Limb (tissue), 2 donors: ENCODE results near the gene CFAP100.
A peak's percentile ranks its signal among the peaks of the same experiment; 100 is the strongest.

Experiments used
- DNase-seq, 2 donors: peaks; one replicate each; pipeline ENCODE4 v3.0.0-alpha.2; 2016; ENCODE audit errors: extremely low spot score in 2 of 2

The CFAP100 gene

DNA sequence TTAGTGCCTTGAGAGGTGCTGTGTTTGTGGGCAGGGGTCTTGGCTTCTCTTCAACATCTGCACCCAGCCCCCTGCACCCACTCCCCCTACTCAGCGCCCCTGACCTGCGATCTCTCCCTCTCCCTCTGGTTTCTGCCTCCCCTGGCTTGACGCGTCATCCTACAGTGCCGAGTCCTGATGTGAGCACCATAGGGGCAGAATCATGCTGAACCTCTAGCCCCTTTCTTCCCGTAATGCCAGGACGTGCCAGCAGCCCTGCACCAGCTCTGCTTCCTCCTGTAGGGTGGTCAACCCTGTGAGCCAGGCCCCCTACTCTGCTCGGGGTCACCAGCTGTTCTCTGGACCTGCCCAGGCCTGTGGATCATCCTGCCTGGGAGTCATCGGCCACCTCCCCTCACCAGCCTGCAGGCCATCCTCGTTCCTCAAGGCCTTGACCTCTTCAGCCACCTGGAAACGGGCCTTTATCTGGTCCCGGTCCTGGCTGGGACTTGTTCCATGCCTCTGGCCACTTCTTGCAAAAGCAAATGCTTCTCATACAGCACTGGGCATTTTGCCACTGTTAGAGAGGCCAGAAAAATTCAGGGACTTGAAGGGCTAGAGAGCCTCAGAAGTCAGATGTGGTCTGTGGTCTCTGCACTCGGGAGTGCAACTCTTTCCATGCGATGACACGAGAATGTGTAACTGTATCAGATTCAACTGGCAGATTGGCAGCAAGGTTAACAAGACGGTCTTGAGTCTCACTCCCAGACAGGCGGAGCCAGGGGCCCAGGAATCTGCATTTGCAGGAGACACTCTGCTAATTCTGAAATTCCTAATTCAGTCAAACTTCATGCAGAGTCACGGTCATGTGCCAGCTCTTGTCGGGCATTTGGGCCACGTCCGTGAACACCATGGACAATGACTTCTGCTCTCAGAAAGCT, 20.8 kb upstream of the CFAP100 start:
- DNase-seq: no peak

GRCh38 chr3:126375835-126376331, 18.8 kb upstream of the CFAP100 start:
- no peak for DNase-seq

- no peak for DNase-seq
Observed at GRCh38 chr3:126376444-126376843, 18.3 kb upstream of the CFAP100 start.

GRCh38 chr3:126377211-126377610, 17.5 kb upstream of the CFAP100 start:
- DNase-seq: no peak

- no peak for DNase-seq
Observed at GRCh38 chr3:126378341-126378751, 16.4 kb upstream of the CFAP100 start.

DNA sequence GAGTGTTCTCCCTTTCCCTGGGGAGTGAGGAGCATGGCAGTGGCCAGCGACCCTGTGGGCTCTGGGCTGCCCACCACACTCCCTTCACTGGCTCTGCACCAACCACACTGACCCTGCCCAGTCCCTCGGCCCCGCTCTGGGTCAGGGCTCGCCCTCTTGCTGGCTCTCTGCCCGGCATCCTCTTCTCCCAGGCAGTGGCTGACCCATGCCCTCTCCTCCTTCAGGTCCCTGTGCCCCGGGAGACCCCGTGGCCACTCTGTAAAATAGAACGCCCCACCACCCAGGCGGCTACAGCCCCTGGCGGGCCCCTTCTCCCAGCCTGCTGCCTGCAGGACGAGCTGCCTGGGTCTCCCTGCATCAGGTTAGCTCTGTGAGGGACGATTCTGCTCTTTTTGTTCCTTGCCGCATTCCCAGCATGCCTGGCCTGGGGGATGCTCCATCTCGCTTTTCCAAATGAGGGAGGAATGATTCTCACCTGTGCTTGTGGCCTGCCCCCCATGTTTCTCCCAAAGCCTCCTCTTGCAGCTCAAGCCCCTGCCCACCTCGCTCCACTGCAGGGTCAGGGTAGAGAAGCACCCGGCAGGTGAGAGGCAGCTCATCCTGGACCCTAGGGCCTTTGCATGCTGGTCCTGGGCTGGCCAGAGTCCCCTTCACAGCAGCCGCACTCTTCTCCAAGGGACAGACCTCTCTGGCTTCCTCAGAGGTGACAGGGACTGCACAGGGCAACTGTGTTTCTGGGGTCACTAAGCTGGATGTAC, 14.5 kb upstream of the CFAP100 start:
- DNase-seq: no peak

DNA sequence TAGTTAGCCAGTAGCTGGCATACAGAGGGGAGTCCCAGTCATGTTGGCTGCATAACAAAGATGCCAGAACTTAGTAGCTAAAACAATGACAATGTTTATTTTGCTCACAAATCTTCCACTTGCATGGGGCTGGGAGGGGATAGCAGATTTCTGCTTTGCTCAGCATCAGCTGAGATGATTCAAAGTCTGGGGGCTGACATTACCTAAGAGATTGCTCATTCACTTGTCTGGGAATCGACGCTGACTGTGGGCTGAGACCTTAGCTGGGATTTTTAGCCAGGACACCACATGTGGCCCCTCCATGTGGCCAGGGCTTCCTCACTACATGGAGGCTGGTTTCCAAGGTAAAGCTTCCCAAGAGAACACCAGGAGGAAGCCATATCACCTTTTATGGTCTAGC, 12.7 kb upstream of the CFAP100 start:
- no peak for DNase-seq

- peak; percentile 68 to 88 for DNase-seq
Observed at GRCh38 chr3:126389112-126389793, 5.5 kb upstream of the CFAP100 start.

DNA sequence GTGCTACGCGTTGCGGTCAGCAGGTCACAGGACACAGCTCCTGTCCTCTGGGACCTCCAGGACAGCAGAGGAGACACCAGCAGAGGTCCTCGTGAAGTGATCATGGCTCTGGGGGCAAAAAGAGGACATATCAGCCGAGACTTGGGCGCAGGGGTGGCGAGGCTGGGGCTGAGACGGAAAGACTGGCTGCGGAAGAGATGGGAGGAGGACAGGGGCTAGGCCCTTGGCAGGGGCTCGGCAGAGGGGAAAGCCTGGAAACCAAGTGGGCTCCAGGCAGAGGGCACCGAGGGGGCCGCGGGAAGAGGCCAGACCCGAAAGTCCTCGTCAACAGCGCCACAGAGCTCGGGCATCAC, 4.9 kb upstream of the CFAP100 start:
- DNase-seq: no peak

GRCh38 chr3:126390201-126390600, 4.5 kb upstream of the CFAP100 start:
- no peak for DNase-seq

- DNase-seq: no peak
Observed at GRCh38 chr3:126390751-126391150, 4.0 kb upstream of the CFAP100 start.

GRCh38 chr3:126391631-126392030, 3.1 kb upstream of the CFAP100 start:
- no peak for DNase-seq

DNA sequence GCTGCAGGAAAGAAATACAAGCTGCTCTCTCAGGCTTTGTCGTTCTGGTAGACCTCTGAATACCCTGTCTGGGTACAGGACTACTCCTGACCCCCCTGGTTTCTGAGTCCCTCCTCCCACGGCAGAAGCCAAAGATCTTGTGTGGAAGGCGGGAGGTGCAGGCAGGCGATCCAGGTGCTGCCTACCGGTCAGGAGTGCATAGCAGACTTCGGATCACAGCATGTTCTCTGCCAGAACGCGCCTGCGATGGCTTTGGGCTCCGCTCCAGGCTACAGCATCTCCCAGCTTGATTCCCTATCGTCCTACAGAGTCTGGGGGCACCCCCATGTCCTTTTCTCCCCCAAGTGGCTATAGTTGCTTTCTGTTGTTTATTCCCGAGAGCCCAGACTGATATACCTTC, 2.5 kb upstream of the CFAP100 start:
- no peak for DNase-seq

- no peak for DNase-seq
Observed at GRCh38 chr3:126393563-126393962, 1.1 kb upstream of the CFAP100 start.

DNA sequence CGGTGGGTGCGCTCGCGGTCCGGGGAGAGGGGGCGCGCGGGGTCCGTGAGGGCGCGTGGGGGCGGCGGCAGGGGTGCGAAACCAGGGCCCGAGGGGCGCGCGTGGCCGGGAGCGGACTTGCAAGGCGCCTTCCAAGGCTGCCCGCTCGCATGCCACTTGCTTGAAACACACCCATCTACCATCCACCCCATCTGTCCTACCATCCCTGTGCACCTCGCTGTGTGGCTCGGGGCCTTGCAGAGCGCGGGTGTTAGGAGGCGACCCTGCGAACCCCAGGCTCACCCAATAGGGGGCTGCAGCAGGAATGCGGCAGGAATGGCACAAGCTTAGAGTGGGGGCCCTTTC, 240 bp downstream of the CFAP100 start:
- no peak for DNase-seq

GRCh38 chr3:126395846-126396513, 1.3 kb downstream of the CFAP100 start:
- DNase-seq: no peak

GRCh38 chr3:126396536-126396935, 1.8 kb downstream of the CFAP100 start:
- no peak for DNase-seq

DNA sequence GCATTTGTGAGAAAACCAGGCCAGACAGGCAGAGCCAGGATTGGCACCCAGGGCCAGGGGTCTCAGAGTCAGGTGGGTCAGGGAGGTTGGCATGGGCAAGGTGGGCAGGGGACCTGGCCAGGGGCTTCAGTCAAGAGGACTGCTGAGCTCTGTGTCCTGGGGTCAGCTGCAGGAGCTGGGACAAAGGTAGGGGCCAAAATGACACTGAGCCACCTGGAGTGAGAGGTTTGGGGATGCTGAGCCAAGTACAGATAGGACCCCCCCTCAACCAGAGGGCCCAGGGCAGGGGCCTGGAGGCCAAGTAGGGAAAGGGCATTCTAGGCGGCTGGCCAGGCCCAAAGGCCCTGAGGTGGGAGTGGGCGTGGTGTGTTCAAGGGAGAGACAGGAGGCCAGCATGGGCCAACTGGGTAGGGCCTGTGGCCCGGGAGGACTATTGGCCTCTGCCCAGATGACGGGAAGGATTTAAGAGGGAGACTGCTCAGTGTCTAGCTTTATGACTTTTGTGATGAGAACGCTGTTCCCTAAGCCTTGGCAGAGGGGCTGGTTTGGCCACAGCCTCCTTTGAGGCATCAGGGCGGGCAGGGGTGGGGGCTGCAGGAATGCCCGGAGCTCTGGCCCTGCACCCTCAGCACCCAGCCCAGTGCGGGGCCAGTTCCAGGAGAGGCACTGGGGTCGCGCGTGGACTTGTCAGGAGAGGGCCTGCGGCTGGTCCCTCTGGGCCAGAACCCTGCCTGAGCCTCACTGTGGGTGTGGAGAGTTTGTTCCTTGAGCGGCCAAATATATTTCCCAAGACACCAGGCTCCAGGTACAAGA, 3.1 kb downstream of the CFAP100 start:
- no peak for DNase-seq

GRCh38 chr3:126398423-126399350, 4.0 kb downstream of the CFAP100 start:
- DNase-seq: no peak

DNA sequence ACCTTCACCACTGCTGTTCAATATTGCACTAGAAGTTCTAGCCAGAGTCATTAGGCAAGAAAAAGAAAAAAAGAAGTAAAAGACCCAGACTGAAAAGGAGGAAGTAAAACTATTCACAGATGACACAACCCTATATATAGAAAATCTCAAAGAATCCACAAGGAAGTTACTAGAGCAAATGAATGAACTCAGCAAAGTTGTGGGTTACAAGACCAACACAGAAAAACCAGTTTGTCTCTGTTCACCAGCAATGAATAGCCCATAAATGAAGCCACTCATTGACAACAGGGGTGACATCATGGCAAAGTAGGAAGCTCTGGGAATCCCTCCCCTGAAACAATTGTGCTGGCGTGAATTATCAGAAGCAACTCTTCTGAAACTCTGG, 4.6 kb downstream of the CFAP100 start:
- no peak for DNase-seq
